GM21825 (cell line): Measurements from ENCODE around the gene RNF152.
A peak's percentile ranks its signal among the peaks of the same experiment; 100 is the strongest.

Experiments used
- ATAC-seq: cut with Tn5 transposase; IDR thresholded peaks from one replicate; pipeline ENCODE4 v1.9.1; 2021; ENCODE audit warnings: mild to moderate bottlenecking, moderate library complexity; ENCODE audit not compliant: unreplicated experiment

Gene RNF152, protein sequence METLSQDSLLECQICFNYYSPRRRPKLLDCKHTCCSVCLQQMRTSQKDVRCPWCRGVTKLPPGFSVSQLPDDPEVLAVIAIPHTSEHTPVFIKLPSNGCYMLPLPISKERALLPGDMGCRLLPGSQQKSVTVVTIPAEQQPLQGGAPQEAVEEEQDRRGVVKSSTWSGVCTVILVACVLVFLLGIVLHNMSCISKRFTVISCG

GRCh38 chr18:61892683-61893308, at the start of gene RNF152:
TSS of gene RNF152 (minus strand) at chr18:61893007. CDS start at chr18:61816463, 76,544 bp downstream.
- no peak for ATAC-seq

DNA sequence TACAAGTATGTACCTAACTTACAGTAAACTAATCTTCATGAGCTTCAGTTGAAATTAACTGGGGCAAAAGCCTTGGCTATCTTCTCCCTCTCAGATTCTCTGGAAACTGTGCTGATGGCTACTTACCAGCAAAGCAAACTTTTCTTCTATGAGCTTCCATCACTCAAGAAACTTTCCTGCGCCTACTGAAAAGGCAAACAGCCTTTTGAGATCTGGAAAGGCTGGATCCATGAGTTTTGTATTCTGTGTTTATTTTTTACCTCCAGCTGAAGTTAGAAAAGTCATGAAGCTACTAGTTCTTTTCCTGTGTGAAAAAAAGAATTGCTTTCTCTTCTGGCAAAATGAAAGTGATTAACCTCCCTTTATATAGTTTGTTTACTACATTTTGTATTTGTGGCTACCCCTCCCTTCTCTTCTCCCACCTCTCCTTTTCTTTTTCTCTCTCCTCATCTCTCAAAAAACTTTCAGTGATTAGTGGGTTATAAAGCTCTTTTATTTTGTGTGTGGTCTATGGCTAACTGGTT, 49.2 kb upstream of the RNF152 start:
- no peak for ATAC-seq

DNA sequence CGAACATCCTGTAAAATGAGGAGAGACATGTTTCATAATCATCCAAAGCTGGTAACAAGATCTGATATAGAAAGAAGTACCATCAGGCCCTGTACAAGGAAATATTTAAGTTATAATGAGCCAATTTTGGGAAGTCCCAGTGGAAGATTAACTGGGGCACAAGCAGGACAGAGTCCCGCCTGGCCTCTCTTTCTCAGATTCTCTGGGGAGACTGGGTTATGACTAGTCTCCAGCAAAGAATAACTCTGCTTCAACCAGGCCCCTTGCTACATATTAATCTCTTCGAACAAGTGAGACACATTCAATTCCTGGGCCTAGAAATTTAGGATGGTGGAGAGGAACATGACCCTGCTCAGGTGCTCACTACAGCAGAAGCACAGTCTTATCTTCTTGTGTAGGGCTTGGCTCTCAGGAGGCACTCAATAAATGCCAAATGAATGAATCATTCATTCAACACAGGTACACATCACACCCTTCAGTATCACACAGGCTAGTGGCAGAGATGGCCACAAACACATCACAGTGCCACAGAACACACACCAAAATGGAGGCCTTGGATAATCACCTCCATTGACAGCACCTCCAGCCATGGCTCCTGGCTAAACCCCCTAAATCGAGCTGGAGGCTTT, 46.4 kb upstream of the RNF152 start:
- ATAC-seq = no peak

DNA sequence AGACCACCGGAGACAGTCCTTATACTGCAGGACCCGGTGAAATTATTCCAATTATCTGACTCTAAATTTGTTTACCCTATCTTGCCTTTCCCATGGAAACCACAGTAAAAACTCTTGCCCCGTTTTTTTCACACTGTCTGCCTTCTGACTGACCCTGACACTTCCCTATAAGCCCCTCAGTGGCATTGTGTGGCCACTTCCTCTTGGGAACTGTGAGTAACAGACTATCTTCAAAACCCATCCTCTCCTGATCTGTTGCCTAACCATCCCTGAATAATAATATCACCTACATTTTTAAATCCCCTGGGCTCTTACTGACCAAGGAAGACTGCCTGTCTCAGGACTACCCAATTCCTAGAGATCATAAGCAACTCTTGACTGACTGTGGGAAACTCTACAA, 42.6 kb upstream of the RNF152 start:
- ATAC-seq = no peak

DNA sequence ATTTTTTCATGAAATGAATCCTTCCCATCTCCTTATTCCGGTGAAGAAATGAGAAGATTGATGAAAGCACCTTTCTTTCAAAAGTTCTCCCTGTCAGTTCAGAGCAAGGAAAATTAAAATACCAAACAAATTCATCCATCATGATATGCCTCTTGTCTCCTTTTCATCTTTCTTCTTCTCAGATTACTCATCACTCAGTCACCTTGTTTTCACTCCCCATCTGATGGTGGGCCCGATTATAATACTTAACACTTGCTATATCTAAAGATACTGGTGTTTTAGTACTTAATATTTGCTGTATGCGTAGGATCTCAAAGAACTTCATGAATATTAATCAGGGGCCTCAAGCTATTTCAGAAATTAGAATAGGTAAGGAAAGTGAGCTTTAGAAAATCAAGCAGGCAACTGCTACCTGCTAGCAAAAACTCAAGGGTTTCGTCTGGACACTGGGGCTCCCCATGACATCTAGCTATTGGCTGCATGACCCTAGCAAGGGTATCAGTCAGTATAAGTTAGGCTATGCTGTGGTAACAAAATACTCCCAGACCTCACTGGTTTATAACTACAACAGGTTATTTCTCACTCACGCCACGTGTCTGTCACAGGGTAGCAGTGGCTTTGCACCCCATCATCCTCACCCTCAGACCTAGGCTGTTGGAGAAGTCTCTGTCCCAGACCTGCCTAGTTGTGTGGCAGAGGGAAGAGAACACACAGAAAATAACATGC, 39.0 kb upstream of the RNF152 start:
- no peak for ATAC-seq

- no peak for ATAC-seq
Observed at GRCh38 chr18:61929881-61930640, 37.3 kb upstream of the RNF152 start.

- ATAC-seq = no peak
Observed at GRCh38 chr18:61926532-61926931, 33.7 kb upstream of the RNF152 start.

DNA sequence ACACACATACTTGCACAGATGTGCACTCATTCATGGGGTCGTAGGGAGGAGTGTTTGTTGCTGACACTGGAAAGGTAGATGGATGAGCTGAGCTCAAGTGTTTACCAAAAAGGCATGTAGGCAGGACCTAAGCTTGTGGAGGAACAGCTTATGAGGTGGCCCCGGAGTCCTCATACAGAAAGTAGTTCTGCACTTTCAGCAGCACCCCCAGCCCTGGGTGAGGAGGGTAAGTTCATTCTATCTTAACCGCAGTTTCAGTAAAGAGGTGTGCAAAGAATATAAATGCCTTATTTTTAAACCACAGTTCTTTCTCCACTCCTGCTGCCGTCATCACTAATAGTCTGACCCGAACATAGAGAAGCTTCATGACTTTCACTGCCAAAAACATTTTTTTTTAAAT, 31.7 kb upstream of the RNF152 start:
- ATAC-seq = no peak

DNA sequence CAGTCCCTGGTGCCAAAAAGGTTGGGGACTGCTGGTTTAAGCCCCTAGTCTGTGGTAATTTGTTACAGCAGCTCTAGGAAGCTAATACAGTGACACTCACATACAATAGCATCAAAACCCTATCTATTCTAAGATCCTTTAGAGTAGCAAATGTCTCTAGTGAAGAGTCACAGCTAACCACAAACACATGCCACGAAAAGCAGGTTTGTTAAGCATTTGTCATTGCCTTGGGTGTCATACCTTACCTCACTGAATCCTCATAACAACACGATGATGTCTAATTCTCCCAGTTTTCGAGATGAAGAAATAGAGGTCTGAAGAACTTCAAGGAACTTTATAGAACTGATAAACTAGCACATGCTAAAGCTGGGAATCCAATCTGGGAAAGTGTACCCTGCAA, 29.6 kb upstream of the RNF152 start:
- ATAC-seq = no peak

DNA sequence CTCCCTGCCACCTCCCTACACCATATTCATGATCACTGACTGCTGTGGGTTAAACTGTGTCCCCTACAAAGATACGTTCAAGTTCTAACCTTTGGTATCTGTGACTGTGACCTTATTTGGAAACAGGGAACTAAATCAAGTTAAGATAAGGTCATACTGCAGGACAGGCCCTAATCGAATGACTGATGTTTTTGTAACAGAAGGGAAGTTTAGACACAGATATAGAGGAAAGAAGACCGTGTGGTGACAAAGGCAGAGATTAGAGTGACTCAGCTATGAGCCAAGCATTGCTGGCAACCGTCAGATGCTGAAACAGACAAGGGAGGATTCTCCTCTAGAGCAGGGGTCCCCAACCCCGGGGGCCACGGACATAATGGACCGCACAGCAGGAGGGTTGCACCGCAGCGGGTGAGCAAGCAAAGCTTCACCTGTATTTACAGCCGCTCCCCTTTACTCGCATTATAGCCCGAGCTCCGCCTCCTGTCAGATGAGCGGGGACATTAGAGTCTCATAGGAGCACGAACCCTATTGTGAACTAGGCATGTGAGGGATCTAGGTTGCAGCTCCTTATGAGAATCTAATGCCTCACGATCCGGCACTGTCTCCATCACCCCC, 28.9 kb upstream of the RNF152 start:
- ATAC-seq = no peak

DNA sequence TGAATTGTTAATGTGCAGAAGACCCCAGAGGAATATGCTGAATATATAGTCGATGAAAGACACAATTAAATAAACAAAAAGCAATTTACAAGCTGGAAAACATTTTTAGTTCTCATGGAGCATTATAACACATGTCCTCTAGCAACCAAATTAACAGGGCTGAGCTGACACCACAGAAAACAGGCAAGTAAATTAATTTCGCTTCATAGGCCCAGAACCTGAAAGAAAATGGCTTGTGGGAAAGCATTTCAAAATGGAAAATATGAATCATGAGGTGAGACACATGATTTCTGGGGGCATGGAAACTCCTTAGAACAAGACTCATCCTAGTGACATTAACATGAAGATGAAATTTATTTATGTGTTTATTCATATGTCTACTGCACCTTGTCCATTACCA, 25.0 kb upstream of the RNF152 start:
- no peak for ATAC-seq

GRCh38 chr18:61912476-61912875, 19.7 kb upstream of the RNF152 start:
- no peak for ATAC-seq

DNA sequence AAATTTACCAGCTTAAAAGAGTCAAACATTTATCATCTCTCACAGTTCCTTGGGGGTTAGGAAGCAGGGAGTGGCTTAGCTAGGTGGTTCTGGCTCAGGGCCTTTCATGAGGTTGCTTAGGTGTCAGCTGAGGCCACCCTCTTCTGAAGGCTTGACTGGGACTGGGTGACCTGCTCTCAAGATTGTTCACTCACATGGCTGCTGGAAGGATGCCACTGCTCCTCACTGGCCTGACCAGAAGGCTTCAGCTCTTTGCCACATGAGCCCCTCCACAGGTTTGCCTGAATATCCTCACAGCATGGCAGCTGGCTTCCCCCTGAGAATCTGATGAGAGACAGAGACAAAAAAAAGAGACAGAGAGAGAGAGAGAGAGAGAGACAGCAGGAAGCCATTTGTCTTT, 17.3 kb upstream of the RNF152 start:
- no peak for ATAC-seq

DNA sequence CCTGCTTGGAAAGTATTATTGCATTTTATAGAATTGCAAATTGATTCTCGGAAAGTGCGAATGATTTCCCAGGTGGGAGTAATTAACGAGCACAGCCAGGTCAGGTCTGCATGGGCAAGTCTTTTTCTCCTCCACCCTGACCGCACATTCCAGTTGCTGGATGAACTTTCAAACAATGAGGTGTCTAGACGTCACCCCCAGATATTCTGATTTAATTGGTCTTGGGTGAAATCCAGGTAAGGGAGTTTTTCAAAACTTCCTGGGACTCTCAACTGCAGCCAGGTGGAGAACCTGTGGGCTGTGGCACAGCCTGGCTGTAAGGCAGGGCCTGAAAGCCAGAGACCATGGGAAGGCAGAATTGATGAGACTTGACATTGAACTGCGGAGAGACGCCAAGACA, 15.9 kb upstream of the RNF152 start:
- no peak for ATAC-seq

- peak; percentile 96 for ATAC-seq
Observed at GRCh38 chr18:61901323-61901986, 8.6 kb upstream of the RNF152 start.

DNA sequence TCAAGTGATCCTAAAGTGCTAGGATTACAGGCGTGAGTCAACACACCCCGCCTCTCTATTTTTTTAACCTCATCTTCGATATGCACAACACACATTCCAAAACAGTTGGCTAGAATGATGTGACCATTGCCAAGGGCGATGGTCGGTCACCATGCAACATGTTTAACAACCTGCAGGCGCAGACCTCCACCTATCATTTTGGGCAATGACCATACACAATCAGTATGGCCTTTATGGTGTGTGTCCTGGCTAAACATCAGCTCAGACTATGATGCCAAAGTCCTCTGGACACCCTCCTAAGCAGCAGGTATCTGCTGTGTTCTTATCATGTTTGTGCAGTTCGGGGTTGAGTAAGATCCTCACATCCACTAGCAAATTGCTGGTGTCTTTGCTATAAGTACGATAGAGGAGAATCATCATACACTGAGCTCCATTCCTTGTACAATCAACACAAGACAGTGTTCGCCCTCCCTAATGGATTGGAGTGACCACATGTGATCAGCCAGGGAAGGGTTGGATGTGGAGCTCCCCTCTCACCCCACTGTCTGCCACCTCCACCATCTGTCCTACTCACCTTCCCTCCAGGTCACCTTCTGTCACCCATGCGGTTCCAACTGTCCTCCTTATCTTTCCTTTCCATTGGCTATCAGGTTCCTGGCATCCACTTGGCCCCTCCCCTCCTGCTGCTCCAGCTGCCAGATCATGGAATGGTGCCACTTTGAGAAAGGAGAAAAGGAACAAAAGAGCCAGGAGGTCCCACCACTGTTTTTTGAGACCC, 7.9 kb upstream of the RNF152 start:
- no peak for ATAC-seq

DNA sequence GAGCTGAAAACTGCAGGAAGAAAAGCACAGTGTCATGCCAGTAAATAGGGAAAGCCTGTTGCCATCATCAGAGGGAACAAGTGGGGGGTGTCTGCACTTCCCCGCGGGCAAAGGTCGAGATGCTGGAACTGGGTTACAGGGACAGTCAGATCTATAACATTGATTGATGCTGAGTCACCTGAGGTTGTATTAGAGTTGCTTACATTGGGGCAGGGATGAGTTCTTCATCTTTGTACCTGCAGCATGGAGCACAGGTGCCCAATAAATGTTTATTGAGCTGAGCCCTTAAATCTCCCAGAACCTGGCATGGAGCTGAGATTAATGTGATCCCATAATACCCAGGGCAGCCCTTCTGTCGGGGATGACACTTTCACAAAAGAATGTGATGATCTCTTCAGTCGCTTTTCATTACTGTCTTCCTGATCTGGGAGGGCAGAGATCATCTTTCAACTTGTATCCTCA, 5.9 kb upstream of the RNF152 start:
- no peak for ATAC-seq

DNA sequence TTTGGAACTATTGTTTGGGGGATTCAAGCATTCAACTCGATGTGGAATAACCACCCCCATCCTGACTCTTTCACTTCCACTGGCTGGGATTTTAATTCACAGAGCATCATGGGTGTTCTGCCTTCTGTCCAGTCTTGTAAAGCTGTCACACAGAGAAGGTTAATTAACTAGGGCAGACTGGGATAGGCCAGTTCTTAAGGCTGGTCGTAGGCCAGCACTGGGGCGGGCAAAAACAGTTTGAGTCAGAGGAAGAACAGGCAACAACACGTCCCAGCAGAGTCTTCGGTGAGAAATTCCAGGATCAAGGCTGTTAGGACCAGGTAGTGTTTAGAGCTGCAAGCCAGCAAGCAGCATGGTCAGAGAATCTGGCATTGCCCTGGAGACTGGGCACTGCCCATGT, 4.0 kb upstream of the RNF152 start:
- ATAC-seq = no peak

DNA sequence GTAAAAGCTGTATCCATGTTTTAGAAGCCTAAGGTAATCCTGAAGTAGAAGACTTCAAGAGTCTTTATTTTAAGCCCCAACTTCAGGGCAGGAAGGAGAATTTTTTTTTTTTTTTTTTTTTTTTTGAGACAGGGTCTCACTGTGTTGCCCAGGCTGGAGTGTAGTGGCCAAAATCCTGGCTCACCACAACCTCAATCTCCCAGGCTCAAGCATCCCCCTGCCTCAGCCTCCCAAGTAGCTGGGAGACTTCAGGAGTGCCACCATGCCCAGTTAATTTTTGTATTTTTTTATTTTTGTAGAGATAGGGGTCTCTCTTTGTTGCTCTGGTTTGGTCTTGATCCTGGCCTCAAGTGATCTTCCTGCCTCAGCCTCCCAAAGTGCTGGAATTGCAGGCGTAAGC, 3.3 kb upstream of the RNF152 start:
- ATAC-seq = no peak
